ENCODE data around the gene MB21D2. TPM values are rescaled to one million over a fixed set of nuclear protein-coding genes. Genes with fewer than 3 reads are reported as not detected.
A peak's percentile ranks its signal among the peaks of the same experiment; 100 is the strongest.

Gene MB21D2
- total RNA-seq, 4 donors from 2014 or later = 5.0 to 21.8 (median 11.9) TPM

GRCh38 chr3:192845526-192845855 lies 72.2 kb downstream of the MB21D2 start:
- peaks cover 0 to 4% of the 10 kb centered on the region in 2 donors for H3K4me1 ChIP-seq
- no peak overlapping the region for H3K4me3 ChIP-seq
- H3K27ac ChIP-seq = no peak overlapping the region
- DNase-seq = no peak
- H3K9me3 ChIP-seq = no peaks in the 10 kb centered on the region
- H3K36me3 ChIP-seq = no peaks in the 10 kb centered on the region
- intact Hi-C loops (cut with DNase I; ENCODE audit: low total_unique reads) = no loop called here
- no peaks in the 10 kb centered on the region for H3K27me3 ChIP-seq
- TF ChIP-seq POLR2A (IDR thresholded peaks at IDR 0.05) = no peak
- no peak for TF ChIP-seq CTCF (IDR thresholded peaks at IDR 0.05)

- intact Hi-C loops (cut with DNase I; ENCODE audit: low total_unique reads) = no loop called here
- Histone ChIP-seq H3K4me3 (no peak overlapping the region), H3K36me3 (no peaks in the 10 kb centered on the region), H3K9me3 (no peaks in the 10 kb centered on the region), H3K27me3 (no peaks in the 10 kb centered on the region), H3K4me1 (peaks cover 0 to 4% of the 10 kb centered on the region in 2 donors), H3K27ac (no peak overlapping the region)
- TF ChIP-seq CTCF (IDR thresholded peaks at IDR 0.05) (no peak), POLR2A (IDR thresholded peaks at IDR 0.05) (no peak)
- no peak for DNase-seq
Measured at GRCh38 chr3:192844836-192845525, 72.7 kb downstream of the MB21D2 start.

GRCh38 chr3:192844486-192844765 lies 73.2 kb downstream of the MB21D2 start:
- DNase-seq = no peak
- no peak overlapping the region for H3K4me3 ChIP-seq
- no peaks in the 10 kb centered on the region for H3K36me3 ChIP-seq
- peak overlapping the region in 1 of 2 donors; percentile 3 for H3K27ac ChIP-seq
- intact Hi-C loops (cut with DNase I; ENCODE audit: low total_unique reads) = no loop called here
- no peaks in the 10 kb centered on the region for H3K27me3 ChIP-seq
- no peak for TF ChIP-seq POLR2A (IDR thresholded peaks at IDR 0.05)
- no peak for TF ChIP-seq CTCF (IDR thresholded peaks at IDR 0.05)
- peaks cover 0 to 4% of the 10 kb centered on the region in 2 donors for H3K4me1 ChIP-seq
- H3K9me3 ChIP-seq = no peaks in the 10 kb centered on the region

GRCh38 chr3:192843723-192844485 lies 73.8 kb downstream of the MB21D2 start:
- TF ChIP-seq CTCF (IDR thresholded peaks at IDR 0.05) (no peak), POLR2A (IDR thresholded peaks at IDR 0.05) (no peak)
- Histone ChIP-seq H3K4me1 (peaks cover 0 to 4% of the 10 kb centered on the region in 2 donors), H3K4me3 (no peak overlapping the region), H3K9me3 (no peaks in the 10 kb centered on the region), H3K27ac (peak overlapping the region in 1 of 2 donors; percentile 3), H3K27me3 (no peaks in the 10 kb centered on the region), H3K36me3 (no peaks in the 10 kb centered on the region)
- intact Hi-C loops (cut with DNase I; ENCODE audit: low total_unique reads) = no loop called here
- DNase-seq = no peak

GRCh38 chr3:192843119-192843518 lies 74.5 kb downstream of the MB21D2 start:
- H3K9me3 ChIP-seq = no peaks in the 10 kb centered on the region
- no peak for DNase-seq
- no peaks in the 10 kb centered on the region for H3K36me3 ChIP-seq
- H3K4me3 ChIP-seq = no peak overlapping the region
- no peak overlapping the region for H3K27ac ChIP-seq
- H3K27me3 ChIP-seq = no peaks in the 10 kb centered on the region
- H3K4me1 ChIP-seq = peaks cover 0 to 4% of the 10 kb centered on the region in 2 donors
- intact Hi-C loops (cut with DNase I; ENCODE audit: low total_unique reads) = no loop called here
- TF ChIP-seq CTCF (IDR thresholded peaks at IDR 0.05) = no peak
